Suprapubic skin (tissue), 4 donors: ENCODE results near the gene AFF2. TPM values are rescaled to one million over a fixed set of nuclear protein-coding genes. Genes with fewer than 3 reads are reported as not detected.

Source experiments
- DNase-seq, 2 donors: peaks; one replicate each; pipeline ENCODE4 v3.0.0-alpha.2; 2019; ENCODE audit warnings: low spot score in 2 of 2
- H3K27ac ChIP-seq: fragments of 200-600 bp; sonication (generic); one replicate; pipeline ENCODE4 v1.5.1; 2019
- H3K27me3 ChIP-seq: fragments of 200-600 bp; sonication (generic); one replicate; pipeline ENCODE4 v1.5.1; 2019
- H3K36me3 ChIP-seq: fragments of 200-600 bp; sonication (generic); one replicate; pipeline ENCODE4 v1.5.1; 2019
- H3K4me1 ChIP-seq: fragments of 200-600 bp; sonication (generic); one replicate; pipeline ENCODE4 v1.5.1; 2019
- H3K4me3 ChIP-seq: fragments of 200-600 bp; sonication (generic); one replicate; pipeline ENCODE4 v1.5.1; 2019; ENCODE audit warnings: mild to moderate bottlenecking
- H3K9me3 ChIP-seq: fragments of 200-600 bp; sonication (generic); one replicate; pipeline ENCODE4 v1.5.1; 2019
- EP300 ChIP-seq: sonication (generic); formaldehyde crosslinking; IDR thresholded peaks from one replicate; pipeline ENCODE4 v1.6.1; 2017; ENCODE audit warnings: antibody characterized with exemption
- POLR2A ChIP-seq, 2 donors: fragments of 450-650 bp; IDR thresholded peaks; one replicate each; pipeline ENCODE4 v1.6.1; 2017; ENCODE audit warnings: antibody characterized with exemption in 2 of 2, mild to moderate bottlenecking in 2 of 2, moderate library complexity in 2 of 2
- POLR2AphosphoS5 ChIP-seq, 3 donors: sonication (generic); formaldehyde crosslinking; IDR thresholded peaks; one replicate each; pipeline ENCODE4 v1.6.1; 2017; ENCODE audit warnings: antibody characterized with exemption in 3 of 3
- WGBS: methylation state at CpG from one replicate; pipeline ENCODE4 v1.1.5; 2018; 5-methylcytosine and 5-hydroxymethylcytosine counted together
- total RNA-seq, 4 donors: library from RNA; depleted of rRNA; stranded (reverse); fragments of >200 nt; gene quantifications; one replicate each; pipeline ENCODE4 v1.1.0, GENCODE V29; 2016
- TF ChIP-seq, protein P1 (sequence below), 2 donors: fragments of 200-600 bp in 1 of 2; fragments of 450-650 bp in 1 of 2; sonication (generic) in 1 of 2; IDR thresholded peaks; one replicate each; pipeline ENCODE4 v1.5.1; 2016 to 2019; ENCODE audit warnings: antibody characterized with exemption in 2 of 2, mild to moderate bottlenecking in 1 of 2, moderate library complexity in 1 of 2

Gene AFF2
- total RNA-seq, 4 donors from 2014 or later, result 0.72 to 3.0 (median 1.6) TPM

DNA sequence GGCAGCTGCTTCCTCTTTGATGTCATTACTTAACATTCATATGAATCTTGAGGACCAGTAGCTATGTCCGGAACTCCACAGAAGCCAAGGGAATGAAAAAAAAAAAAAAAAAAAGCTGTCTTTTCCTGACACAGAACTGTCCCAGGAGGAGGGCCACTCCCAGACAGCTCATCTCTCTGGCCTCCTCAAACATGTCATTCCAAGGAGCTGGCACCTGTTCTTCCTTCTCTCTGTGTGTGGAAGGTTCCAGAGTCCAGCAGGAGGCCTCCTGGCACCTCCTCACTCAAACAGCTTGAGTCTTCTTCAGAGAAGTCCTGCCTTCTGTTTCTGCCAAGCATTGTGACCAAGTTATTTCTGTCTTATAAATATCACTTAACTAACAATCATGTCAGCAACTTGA lies 458.5 kb downstream of the AFF2 start:
- Histone ChIP-seq H3K36me3 (no peaks in the 10 kb centered on the region), H3K9me3 (no peaks in the 10 kb centered on the region), H3K27me3 (no peaks in the 10 kb centered on the region), H3K4me1 (no peaks in the 10 kb centered on the region), H3K4me3 (no peak overlapping the region), H3K27ac (no peak overlapping the region)
- no peak for DNase-seq
- TF ChIP-seq POLR2A (IDR thresholded peaks at IDR 0.05), result no peak
- TF ChIP-seq EP300, result no peak
- 93% methylated on average over 1 of the region's 1 CpG for WGBS

DNA sequence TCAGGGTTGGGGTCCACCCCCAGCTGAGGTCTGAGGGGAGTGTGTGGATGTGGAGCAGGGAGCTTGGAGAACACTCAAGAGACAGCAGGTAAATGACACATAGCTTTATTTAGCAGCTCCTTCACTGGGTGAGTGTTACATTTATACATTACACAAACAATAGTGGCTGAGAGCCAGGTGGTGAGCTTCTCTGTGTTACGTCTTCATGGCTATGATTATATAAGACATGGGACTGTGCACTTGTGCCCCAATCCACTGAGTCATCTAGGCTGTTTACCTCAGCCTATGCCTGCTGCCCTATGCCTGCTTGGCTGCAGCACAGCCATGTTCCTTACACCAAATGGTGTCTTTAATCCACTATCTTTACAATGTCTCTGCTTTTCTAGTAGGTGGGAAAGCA lies 459.6 kb downstream of the AFF2 start:
- H3K4me1 ChIP-seq, result no peaks in the 10 kb centered on the region
- H3K4me3 ChIP-seq, result no peak overlapping the region
- no peaks in the 10 kb centered on the region for H3K27me3 ChIP-seq
- no peak for DNase-seq
- 40% methylated on average over 1 of the region's 1 CpG for WGBS
- H3K9me3 ChIP-seq, result no peaks in the 10 kb centered on the region
- TF ChIP-seq POLR2A (IDR thresholded peaks at IDR 0.05), result no peak
- no peak for TF ChIP-seq POLR2AphosphoS5 (IDR thresholded peaks at IDR 0.05)
- TF ChIP-seq, protein P1, sequence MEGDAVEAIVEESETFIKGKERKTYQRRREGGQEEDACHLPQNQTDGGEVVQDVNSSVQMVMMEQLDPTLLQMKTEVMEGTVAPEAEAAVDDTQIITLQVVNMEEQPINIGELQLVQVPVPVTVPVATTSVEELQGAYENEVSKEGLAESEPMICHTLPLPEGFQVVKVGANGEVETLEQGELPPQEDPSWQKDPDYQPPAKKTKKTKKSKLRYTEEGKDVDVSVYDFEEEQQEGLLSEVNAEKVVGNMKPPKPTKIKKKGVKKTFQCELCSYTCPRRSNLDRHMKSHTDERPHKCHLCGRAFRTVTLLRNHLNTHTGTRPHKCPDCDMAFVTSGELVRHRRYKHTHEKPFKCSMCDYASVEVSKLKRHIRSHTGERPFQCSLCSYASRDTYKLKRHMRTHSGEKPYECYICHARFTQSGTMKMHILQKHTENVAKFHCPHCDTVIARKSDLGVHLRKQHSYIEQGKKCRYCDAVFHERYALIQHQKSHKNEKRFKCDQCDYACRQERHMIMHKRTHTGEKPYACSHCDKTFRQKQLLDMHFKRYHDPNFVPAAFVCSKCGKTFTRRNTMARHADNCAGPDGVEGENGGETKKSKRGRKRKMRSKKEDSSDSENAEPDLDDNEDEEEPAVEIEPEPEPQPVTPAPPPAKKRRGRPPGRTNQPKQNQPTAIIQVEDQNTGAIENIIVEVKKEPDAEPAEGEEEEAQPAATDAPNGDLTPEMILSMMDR (IDR thresholded peaks at IDR 0.05), result no peak
- TF ChIP-seq EP300, result no peak
- no peaks in the 10 kb centered on the region for H3K36me3 ChIP-seq
- no peak overlapping the region for H3K27ac ChIP-seq

DNA sequence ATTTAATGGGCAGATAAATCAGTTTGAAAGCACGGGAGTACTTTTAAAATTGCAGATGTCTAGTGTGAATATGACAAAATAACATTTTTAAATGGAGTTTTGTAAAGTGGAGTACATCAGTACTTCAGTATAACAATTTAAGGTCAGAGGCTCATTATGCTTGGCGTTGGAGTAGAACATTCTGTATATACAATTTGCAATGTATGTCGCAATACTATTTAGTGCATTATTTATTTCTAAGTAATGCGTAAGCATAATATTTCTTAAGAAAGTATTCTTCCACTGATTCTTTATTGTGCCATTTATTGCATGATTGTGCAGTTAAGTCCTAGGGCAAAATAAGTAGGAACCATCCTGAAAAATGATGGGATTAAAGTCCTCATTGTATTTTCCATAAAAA lies 461.6 kb downstream of the AFF2 start:
- TF ChIP-seq POLR2AphosphoS5 (IDR thresholded peaks at IDR 0.05) (no peak), EP300 (no peak)
- TF ChIP-seq, protein P1 (IDR thresholded peaks at IDR 0.05), result no peak
- WGBS, result 84% methylated on average over 4 of the region's 4 CpGs
- no peak overlapping the region for H3K4me3 ChIP-seq

DNA sequence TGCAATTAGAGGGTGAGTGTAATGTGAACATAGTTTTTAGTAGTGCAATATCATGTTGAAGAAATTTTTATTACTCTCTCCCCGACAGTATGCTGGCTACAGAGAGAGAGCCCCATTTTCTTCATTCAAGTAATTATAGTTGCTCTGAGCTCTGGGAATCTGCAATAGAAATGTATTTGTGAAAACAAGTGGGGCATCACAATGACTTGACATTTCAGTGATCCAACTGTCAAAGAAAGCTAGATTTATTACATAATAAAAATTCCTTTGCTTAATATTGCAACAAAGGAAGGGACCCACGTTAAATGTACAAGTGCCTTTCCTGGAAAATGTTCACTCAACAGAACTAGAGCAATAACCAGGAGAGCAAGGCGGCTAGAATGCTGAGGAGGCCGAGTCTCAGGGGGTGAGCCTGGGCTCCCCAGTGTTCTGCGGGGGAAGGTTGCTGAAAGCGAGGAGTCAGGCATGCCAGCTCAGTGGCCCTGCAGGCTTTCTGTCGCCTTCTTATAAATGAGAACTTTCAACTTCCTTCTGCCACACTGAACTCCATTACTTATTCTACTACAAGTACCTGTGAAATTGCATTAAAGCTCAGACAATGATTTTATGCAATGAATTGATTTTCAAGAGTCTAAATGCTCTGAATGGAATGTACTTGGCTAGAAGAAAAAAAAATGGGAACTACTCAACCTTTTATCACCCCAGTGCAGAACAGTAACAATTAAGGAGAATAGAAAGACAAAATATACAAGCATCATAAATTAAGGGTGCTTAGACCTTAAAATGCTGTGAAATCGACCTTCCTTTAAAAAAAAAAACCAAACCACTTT lies 476.4 kb downstream of the AFF2 start:
- no peak for DNase-seq
- whole genome bisulfite sequencing, result 53% methylated on average over 8 of the region's 8 CpGs
- Histone ChIP-seq H3K36me3 (no peaks in the 10 kb centered on the region), H3K27me3 (no peaks in the 10 kb centered on the region), H3K4me3 (no peak overlapping the region), H3K4me1 (no peaks in the 10 kb centered on the region), H3K9me3 (no peaks in the 10 kb centered on the region), H3K27ac (no peak overlapping the region)
- TF ChIP-seq POLR2A (IDR thresholded peaks at IDR 0.05) (no peak), EP300 (no peak), POLR2AphosphoS5 (IDR thresholded peaks at IDR 0.05) (no peak)
- TF ChIP-seq, protein P1 (IDR thresholded peaks at IDR 0.05), result no peak

More for the DNA sequence above, 461.6 kb downstream of the AFF2 start:
- DNase-seq, result no peak
- Histone ChIP-seq H3K36me3 (no peaks in the 10 kb centered on the region), H3K4me1 (no peaks in the 10 kb centered on the region), H3K27ac (no peak overlapping the region), H3K27me3 (no peaks in the 10 kb centered on the region), H3K9me3 (no peaks in the 10 kb centered on the region)

DNA sequence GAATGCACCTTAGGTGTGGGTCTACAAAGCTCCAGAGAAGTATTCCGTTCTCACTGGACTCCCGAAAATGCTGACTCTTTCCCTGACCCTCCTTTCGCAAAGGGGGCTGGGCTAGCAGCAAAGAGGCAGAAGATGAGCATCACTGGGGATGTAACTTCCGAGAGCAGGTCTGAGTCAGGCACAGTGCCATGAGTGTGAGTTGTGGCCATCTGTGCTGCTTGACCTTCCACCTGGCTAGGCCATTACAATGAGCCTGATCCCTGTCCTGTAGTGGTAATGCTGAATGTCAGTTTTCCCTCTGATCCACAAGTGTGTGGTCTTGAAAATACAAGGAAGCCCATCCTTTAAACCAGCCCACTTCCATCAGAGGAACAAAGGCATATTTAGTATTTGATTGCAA lies 479.4 kb downstream of the AFF2 start:
- H3K9me3 ChIP-seq, result no peaks in the 10 kb centered on the region
- no peaks in the 10 kb centered on the region for H3K27me3 ChIP-seq
- H3K27ac ChIP-seq, result no peak overlapping the region
- H3K4me1 ChIP-seq, result no peaks in the 10 kb centered on the region
- no peak overlapping the region for H3K4me3 ChIP-seq
- 87% methylated on average over 4 of the region's 4 CpGs for WGBS
- DNase-seq, result no peak
- H3K36me3 ChIP-seq, result no peaks in the 10 kb centered on the region
- TF ChIP-seq, protein P1 (IDR thresholded peaks at IDR 0.05), result no peak
- TF ChIP-seq POLR2AphosphoS5 (IDR thresholded peaks at IDR 0.05), result no peak
- no peak for TF ChIP-seq EP300
- no peak for TF ChIP-seq POLR2A (IDR thresholded peaks at IDR 0.05)
